Measurements from ENCODE around the gene WDR75.

WDR75 gene

GRCh38 chr2:189519631-189520387, 78.5 kb downstream of the WDR75 start:
- H3K4me3 ChIP-seq (ENCODE audit: low read depth, low read length), result no peak overlapping the region
- no peak for DNase-seq (ENCODE audit: low read depth)

- no peak for DNase-seq (ENCODE audit: low read depth)
- no peak overlapping the region for H3K4me3 ChIP-seq (ENCODE audit: low read depth, low read length)
These were observed 80.6 kb downstream of the WDR75 start for GRCh38 chr2:189521699-189522434.

- no peak for DNase-seq (ENCODE audit: low read depth)
These were observed 81.3 kb downstream of the WDR75 start for GRCh38 chr2:189522435-189523151.

GRCh38 chr2:189524746-189525145, 83.5 kb downstream of the WDR75 start:
- DNase-seq (ENCODE audit: low read depth), result no peak
- no peak overlapping the region for H3K4me3 ChIP-seq (ENCODE audit: low read depth, low read length)

More at GRCh38 chr2:189522435-189523151, 81.3 kb downstream of the WDR75 start:
- H3K4me3 ChIP-seq (ENCODE audit: low read depth, low read length), result no peak overlapping the region

All from skeletal muscle cell (primary cell).